SJCRH30 (cell line): Measurements from ENCODE around the gene CCIN. TPM values are rescaled to one million over a fixed set of nuclear protein-coding genes. Genes with fewer than 3 reads are reported as not detected.

Experiments
- DNase-seq, 2 experiments: peaks; one replicate each; pipeline ENCODE4 v3.0.0-alpha.2; 2015 to 2020
- H3K27ac ChIP-seq: fragments of 250-450 bp; sonication (Bioruptor Pico); 2 replicates; pipeline ENCODE4 v1.5.1; 2020; ENCODE audit warnings: mild to moderate bottlenecking, moderate library complexity
- H3K27me3 ChIP-seq: fragments of 250-450 bp; sonication (Bioruptor Pico); 2 replicates; pipeline ENCODE4 v1.5.1; 2020; ENCODE audit warnings: mild to moderate bottlenecking, moderate library complexity
- H3K36me3 ChIP-seq: fragments of 250-450 bp; sonication (Bioruptor Pico); 2 replicates; pipeline ENCODE4 v1.5.1; 2020; ENCODE audit warnings: mild to moderate bottlenecking, moderate library complexity
- H3K4me1 ChIP-seq: fragments of 250-450 bp; sonication (Bioruptor Pico); 2 replicates; pipeline ENCODE4 v1.5.1; 2020; ENCODE audit warnings: mild to moderate bottlenecking, moderate library complexity
- H3K4me3 ChIP-seq: fragments of 250-450 bp; sonication (Bioruptor Pico); 2 replicates; pipeline ENCODE4 v1.5.1; 2020; ENCODE audit warnings: mild to moderate bottlenecking, moderate library complexity
- H3K9me3 ChIP-seq: fragments of 250-450 bp; sonication (Bioruptor Pico); replicated peaks from 2 replicates; pipeline ENCODE4 v1.5.1; 2020; ENCODE audit warnings: mild to moderate bottlenecking, moderate library complexity
- total RNA-seq: library from RNA; depleted of rRNA; stranded (reverse); fragments of >200 nt; shearing (Covaris generic); gene quantifications from 2 replicates; pipeline ENCODE4 v1.2.3, GENCODE V29; 2014; rRNA removed

The CCIN gene
- total RNA-seq, 1 experiment from 2014 or later = 0.24 TPM

- no peaks in the 10 kb centered on the region for H3K27me3 ChIP-seq
- no peaks in the 10 kb centered on the region for H3K9me3 ChIP-seq
- DNase-seq = no peak
- H3K4me1 ChIP-seq = no peaks in the 10 kb centered on the region
- H3K27ac ChIP-seq = no peak overlapping the region
- peaks cover 84% of the 10 kb centered on the region for H3K36me3 ChIP-seq
- no peak overlapping the region for H3K4me3 ChIP-seq
Measured at GRCh38 chr9:36208521-36209253, 39.5 kb downstream of the CCIN start.

- Histone ChIP-seq H3K36me3 (peaks cover 80% of the 10 kb centered on the region), H3K4me1 (no peaks in the 10 kb centered on the region), H3K27me3 (no peaks in the 10 kb centered on the region), H3K9me3 (no peaks in the 10 kb centered on the region), H3K27ac (no peak overlapping the region), H3K4me3 (no peak overlapping the region)
- DNase-seq = no peak
Measured at GRCh38 chr9:36210722-36211121, 41.5 kb downstream of the CCIN start.

GRCh38 chr9:36211510-36211909, 42.3 kb downstream of the CCIN start:
- H3K9me3 ChIP-seq = no peaks in the 10 kb centered on the region
- H3K36me3 ChIP-seq = peaks cover 76% of the 10 kb centered on the region
- no peak for DNase-seq
- no peak overlapping the region for H3K27ac ChIP-seq
- no peaks in the 10 kb centered on the region for H3K27me3 ChIP-seq
- H3K4me3 ChIP-seq = no peak overlapping the region
- no peaks in the 10 kb centered on the region for H3K4me1 ChIP-seq

GRCh38 chr9:36213387-36213786, 44.2 kb downstream of the CCIN start:
- Histone ChIP-seq H3K36me3 (peaks cover 74% of the 10 kb centered on the region), H3K9me3 (no peaks in the 10 kb centered on the region), H3K27ac (no peak overlapping the region), H3K4me1 (no peaks in the 10 kb centered on the region), H3K4me3 (no peak overlapping the region), H3K27me3 (no peaks in the 10 kb centered on the region)
- DNase-seq = no peak

GRCh38 chr9:36213989-36214388, 44.8 kb downstream of the CCIN start:
- no peaks in the 10 kb centered on the region for H3K4me1 ChIP-seq
- no peak for DNase-seq
- no peaks in the 10 kb centered on the region for H3K27me3 ChIP-seq
- H3K4me3 ChIP-seq = no peak overlapping the region
- H3K27ac ChIP-seq = no peak overlapping the region
- peaks cover 68% of the 10 kb centered on the region for H3K36me3 ChIP-seq
- H3K9me3 ChIP-seq = no peaks in the 10 kb centered on the region

GRCh38 chr9:36214571-36214970, 45.4 kb downstream of the CCIN start:
- peak in 1 of 2 experiments; percentile 31 for DNase-seq
- H3K27me3 ChIP-seq = no peaks in the 10 kb centered on the region
- no peak overlapping the region for H3K27ac ChIP-seq
- H3K36me3 ChIP-seq = peaks cover 69% of the 10 kb centered on the region
- H3K4me3 ChIP-seq = no peak overlapping the region
- H3K9me3 ChIP-seq = no peaks in the 10 kb centered on the region
- H3K4me1 ChIP-seq = no peaks in the 10 kb centered on the region

GRCh38 chr9:36217256-36217968, 48.2 kb downstream of the CCIN start:
- no peak overlapping the region for H3K27ac ChIP-seq
- no peaks in the 10 kb centered on the region for H3K9me3 ChIP-seq
- H3K4me3 ChIP-seq = no peak overlapping the region
- no peak for DNase-seq
- peaks cover 74% of the 10 kb centered on the region for H3K36me3 ChIP-seq
- no peaks in the 10 kb centered on the region for H3K4me1 ChIP-seq
- no peaks in the 10 kb centered on the region for H3K27me3 ChIP-seq

- Histone ChIP-seq H3K9me3 (no peaks in the 10 kb centered on the region), H3K4me1 (no peaks in the 10 kb centered on the region), H3K27ac (no peak overlapping the region), H3K36me3 (peaks cover 74% of the 10 kb centered on the region), H3K4me3 (no peak overlapping the region), H3K27me3 (no peaks in the 10 kb centered on the region)
- no peak for DNase-seq
Measured at GRCh38 chr9:36218011-36218410, 48.8 kb downstream of the CCIN start.

GRCh38 chr9:36218411-36218901, 49.3 kb downstream of the CCIN start:
- no peak overlapping the region for H3K27ac ChIP-seq
- no peak overlapping the region for H3K4me3 ChIP-seq
- no peaks in the 10 kb centered on the region for H3K9me3 ChIP-seq
- no peaks in the 10 kb centered on the region for H3K27me3 ChIP-seq
- H3K36me3 ChIP-seq = peaks cover 74% of the 10 kb centered on the region
- no peaks in the 10 kb centered on the region for H3K4me1 ChIP-seq
- DNase-seq = no peak

Other genes with a start within 250 kb of the CCIN start
- not detected in 2 replicates for gene OR2S2, start 211.2 kb upstream of the CCIN start, total RNA-seq
- 8.1 and 10.1 TPM in 2 replicates for gene RECK, start 132.5 kb upstream of the CCIN start, total RNA-seq
- gene GLIPR2, start 32.7 kb upstream of the CCIN start, total RNA-seq = 26.3 and 27.1 TPM in 2 replicates
- 175 and 179 TPM in 2 replicates for gene CLTA, start 21.5 kb downstream of the CCIN start, total RNA-seq
- 29.2 and 30.0 TPM in 2 replicates for gene GNE, start 89.1 kb downstream of the CCIN start, total RNA-seq
- gene RNF38, start 230.9 kb downstream of the CCIN start, total RNA-seq = 19.6 and 21.5 TPM in 2 replicates